HEK293 (cell line): ENCODE results near the gene PDE2A.

Experiments
- ZNF830 ChIP-seq: fragments of 450-650 bp; IDR thresholded peaks from 2 replicates; pipeline ENCODE4 v1.5.0; 2018; ENCODE audit warnings: missing biosample characterization, missing genetic modification characterization, low read depth, mild to moderate bottlenecking, moderate library complexity
- TF ChIP-seq, protein P1 (sequence below): fragments of 450-650 bp; formaldehyde crosslinking; IDR thresholded peaks from 2 replicates; pipeline ENCODE4 v1.5.1; 2016; ENCODE audit warnings: missing biosample characterization, missing genetic modification characterization

DNA sequence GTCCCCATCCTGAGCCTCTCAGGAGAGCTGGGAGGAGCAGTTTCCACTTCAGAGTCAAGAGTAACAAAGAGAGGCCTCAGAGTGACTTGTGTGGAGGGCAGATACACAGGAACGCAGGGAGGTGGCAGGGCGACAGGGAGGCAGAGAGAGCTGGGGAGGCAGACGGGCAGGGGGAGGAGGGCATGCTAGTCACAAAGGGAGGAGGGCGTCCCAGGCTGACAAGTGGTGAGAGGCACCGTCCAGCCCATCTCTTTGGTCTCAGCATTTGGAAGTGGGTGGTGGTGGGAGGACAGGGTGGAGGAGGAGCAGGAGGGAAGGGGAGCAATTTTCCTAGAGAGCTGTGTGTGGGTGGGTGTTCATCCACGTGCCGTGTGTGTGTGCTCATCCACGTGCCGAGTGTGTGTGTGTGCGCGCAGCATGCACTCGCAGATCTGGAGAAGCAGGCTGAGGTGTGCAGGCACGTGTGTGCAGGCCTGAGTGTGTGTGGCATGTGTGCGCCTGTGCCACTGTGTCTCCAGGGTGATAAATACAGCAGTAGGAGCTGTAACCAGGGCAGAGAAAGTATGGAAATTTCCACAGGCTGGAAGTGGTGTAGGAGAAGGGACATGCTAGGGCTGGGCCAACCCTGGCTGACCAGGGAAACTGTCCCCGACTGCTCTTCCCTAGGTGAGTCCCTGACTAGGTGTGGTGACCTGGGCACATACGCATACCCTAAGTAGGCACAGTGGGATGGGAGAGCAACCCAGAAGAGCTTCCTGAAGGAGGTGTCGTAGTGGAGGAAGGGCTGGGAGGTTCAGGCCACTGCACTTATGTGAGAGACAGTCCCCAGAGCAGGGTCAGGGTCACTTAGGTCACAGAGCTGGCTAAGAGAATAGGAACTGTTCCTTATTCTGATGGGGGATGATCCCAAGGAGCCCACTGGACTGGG, 7.3 kb upstream of the PDE2A start:
- TF ChIP-seq, protein P1, sequence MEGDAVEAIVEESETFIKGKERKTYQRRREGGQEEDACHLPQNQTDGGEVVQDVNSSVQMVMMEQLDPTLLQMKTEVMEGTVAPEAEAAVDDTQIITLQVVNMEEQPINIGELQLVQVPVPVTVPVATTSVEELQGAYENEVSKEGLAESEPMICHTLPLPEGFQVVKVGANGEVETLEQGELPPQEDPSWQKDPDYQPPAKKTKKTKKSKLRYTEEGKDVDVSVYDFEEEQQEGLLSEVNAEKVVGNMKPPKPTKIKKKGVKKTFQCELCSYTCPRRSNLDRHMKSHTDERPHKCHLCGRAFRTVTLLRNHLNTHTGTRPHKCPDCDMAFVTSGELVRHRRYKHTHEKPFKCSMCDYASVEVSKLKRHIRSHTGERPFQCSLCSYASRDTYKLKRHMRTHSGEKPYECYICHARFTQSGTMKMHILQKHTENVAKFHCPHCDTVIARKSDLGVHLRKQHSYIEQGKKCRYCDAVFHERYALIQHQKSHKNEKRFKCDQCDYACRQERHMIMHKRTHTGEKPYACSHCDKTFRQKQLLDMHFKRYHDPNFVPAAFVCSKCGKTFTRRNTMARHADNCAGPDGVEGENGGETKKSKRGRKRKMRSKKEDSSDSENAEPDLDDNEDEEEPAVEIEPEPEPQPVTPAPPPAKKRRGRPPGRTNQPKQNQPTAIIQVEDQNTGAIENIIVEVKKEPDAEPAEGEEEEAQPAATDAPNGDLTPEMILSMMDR (tag by site-specific recombination) = no peak
- no peak for TF ChIP-seq ZNF830 (tag by site-specific recombination)
